Fibroblast of the aortic adventitia (primary cell): ENCODE results near the gene CARM1. TPM values are rescaled to one million over a fixed set of nuclear protein-coding genes. Genes with fewer than 3 reads are reported as not detected.

Experiments
- DNase-seq: peaks from one replicate; pipeline ENCODE4 v3.0.0-alpha.2; 2010; ENCODE audit warnings: low read depth
- H3K4me3 ChIP-seq: 2 replicates; pipeline ENCODE4 v1.5.1; 2011; ENCODE audit warnings: low read depth, mild to moderate bottlenecking, control low read depth, low read length, moderate library complexity
- CTCF ChIP-seq: IDR thresholded peaks from 2 replicates; pipeline ENCODE4 v1.5.1; 2011; ENCODE audit warnings: mild to moderate bottlenecking, low read length, control low read depth, inconsistent platforms; ENCODE audit not compliant: insufficient read depth
- total RNA-seq: library from RNA; depleted of rRNA; stranded (reverse); fragments of >200 nt; gene quantifications from 2 replicates; pipeline ENCODE4 v1.2.3, GENCODE V29; 2012; ENCODE audit warnings: low replicate concordance

Gene CARM1
- total RNA-seq, 1 donor = 39.6 TPM

- no peak for DNase-seq
Measured at GRCh38 chr19:10830370-10830769, 41.0 kb upstream of the CARM1 start.

GRCh38 chr19:10830931-10831779 lies 40.2 kb upstream of the CARM1 start:
- H3K4me3 ChIP-seq = no peak overlapping the region
- no peak for DNase-seq
- no peak for TF ChIP-seq CTCF

More at GRCh38 chr19:10830370-10830769, 41.0 kb upstream of the CARM1 start:
- no peak overlapping the region for H3K4me3 ChIP-seq
- TF ChIP-seq CTCF = no peak

- no peak for TF ChIP-seq CTCF
- no peak for DNase-seq
- H3K4me3 ChIP-seq = no peak overlapping the region
Measured at GRCh38 chr19:10831987-10832938, 39.1 kb upstream of the CARM1 start.

- no peak for DNase-seq
- no peak for TF ChIP-seq CTCF
- H3K4me3 ChIP-seq = no peak overlapping the region
Measured at GRCh38 chr19:10832939-10833296, 38.4 kb upstream of the CARM1 start.

- no peak for DNase-seq
- peak overlapping the region; percentile 66 for H3K4me3 ChIP-seq
- no peak for TF ChIP-seq CTCF
Measured at GRCh38 chr19:10835089-10835753, 36.1 kb upstream of the CARM1 start.

GRCh38 chr19:10835754-10836478 lies 35.4 kb upstream of the CARM1 start, which contains the start of gene TMED1:
TMED1 (minus strand) TSS chr19:10836212; CDS start chr19:10836191, 21 bp downstream.
- peak within 1 kb of the TSS; percentile 77 for H3K4me3 ChIP-seq
- peak; percentile 99 for DNase-seq
- TF ChIP-seq CTCF = peak; percentile 2
